OCI-LY7 (cell line): ENCODE data around the gene PNPLA1.

ENCODE experiments used
- EZH2phosphoT487 ChIP-seq: fragments of 200-600 bp; sonication (generic); IDR thresholded peaks from 2 replicates; pipeline ENCODE4 v1.6.1; 2018; ENCODE audit warnings: low read depth, borderline replicate concordance, mild to moderate bottlenecking, mixed run types, antibody characterized with exemption, low read length, moderate library complexity, mixed read lengths
- TF ChIP-seq, protein P1 (sequence below): fragments of 200-600 bp; sonication (generic); conservative IDR thresholded peaks from 2 replicates; pipeline ENCODE4 v1.5.1; 2014; ENCODE audit warnings: mild to moderate bottlenecking, antibody characterized with exemption, low read length, moderate library complexity, mixed read lengths

- TF ChIP-seq, protein P1, sequence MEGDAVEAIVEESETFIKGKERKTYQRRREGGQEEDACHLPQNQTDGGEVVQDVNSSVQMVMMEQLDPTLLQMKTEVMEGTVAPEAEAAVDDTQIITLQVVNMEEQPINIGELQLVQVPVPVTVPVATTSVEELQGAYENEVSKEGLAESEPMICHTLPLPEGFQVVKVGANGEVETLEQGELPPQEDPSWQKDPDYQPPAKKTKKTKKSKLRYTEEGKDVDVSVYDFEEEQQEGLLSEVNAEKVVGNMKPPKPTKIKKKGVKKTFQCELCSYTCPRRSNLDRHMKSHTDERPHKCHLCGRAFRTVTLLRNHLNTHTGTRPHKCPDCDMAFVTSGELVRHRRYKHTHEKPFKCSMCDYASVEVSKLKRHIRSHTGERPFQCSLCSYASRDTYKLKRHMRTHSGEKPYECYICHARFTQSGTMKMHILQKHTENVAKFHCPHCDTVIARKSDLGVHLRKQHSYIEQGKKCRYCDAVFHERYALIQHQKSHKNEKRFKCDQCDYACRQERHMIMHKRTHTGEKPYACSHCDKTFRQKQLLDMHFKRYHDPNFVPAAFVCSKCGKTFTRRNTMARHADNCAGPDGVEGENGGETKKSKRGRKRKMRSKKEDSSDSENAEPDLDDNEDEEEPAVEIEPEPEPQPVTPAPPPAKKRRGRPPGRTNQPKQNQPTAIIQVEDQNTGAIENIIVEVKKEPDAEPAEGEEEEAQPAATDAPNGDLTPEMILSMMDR, result no peak
- TF ChIP-seq EZH2phosphoT487, result no peak
These were observed 66.4 kb downstream of the PNPLA1 start for GRCh38 chr6:36336208-36336710.
